Measurements from ENCODE around the gene KRT13. TPM values are rescaled to one million over a fixed set of nuclear protein-coding genes. Genes with fewer than 3 reads are reported as not detected.

The KRT13 gene
- total and polyA plus RNA-seq, 9 of the 15 experiments (the other 6 are each of a cell fraction or from before 2014, with no cell fraction given), result 0.11 to 1.1 (median 0.24) TPM; not detected in 3

GRCh38 chr17:41511116-41511515 is 5.7 kb upstream of the KRT13 start (continued):
- TF ChIP-seq ETS1 (conservative IDR thresholded peaks at IDR 0.05; ENCODE audit: control insufficient read depth, low read depth, low read length), result no peak
- no peak for TF ChIP-seq U2AF1 (optimal IDR thresholded peaks at IDR 0.05; ENCODE audit: low read depth, low read length)
- TF ChIP-seq LARP7 (IDR thresholded peaks at IDR 0.05), result no peak
- TF ChIP-seq POU5F1 (IDR thresholded peaks at IDR 0.05; ENCODE audit: borderline replicate concordance, low read depth, low read length, partially characterized antibody), result no peak
- no peak for TF ChIP-seq ZMIZ1 (IDR thresholded peaks at IDR 0.05; ENCODE audit: low read depth in 2 of 2, low read length in 2 of 2)
- TF ChIP-seq SLC30A9 (CRISPR knock-in tag; IDR thresholded peaks at IDR 0.05), result no peak
- TF ChIP-seq SMAD3 (CRISPR knock-in tag; conservative IDR thresholded peaks at IDR 0.05), result 0 out of 2 replicates have a peak, but pooled peaks have one; percentile 5
- no peak for TF ChIP-seq CTCFL (IDR thresholded peaks at IDR 0.05; ENCODE audit: borderline replicate concordance, insufficient read depth, low read depth, low read length, poor library complexity, severe bottlenecking)
- TF ChIP-seq SP2 (IDR thresholded peaks at IDR 0.05; ENCODE audit: extremely low read depth, low read depth, low read length, poor library complexity, severe bottlenecking), result no peak
- TF ChIP-seq CUX1 (CRISPR knock-in tag; IDR thresholded peaks at IDR 0.05), result no peak
- peak; percentile 49; the same call in 1 of the 2 replicates for TF ChIP-seq CXXC5 (CRISPR knock-in tag; IDR thresholded peaks at IDR 0.05)
- peak; percentile 40 for TF ChIP-seq KDM5B (IDR thresholded peaks at IDR 0.05; ENCODE audit: insufficient replicate concordance, low read depth, low read length)
- TF ChIP-seq ZNF431 (CRISPR knock-in tag; IDR thresholded peaks at IDR 0.05), result no peak
- TF ChIP-seq NEUROD1 (IDR thresholded peaks at IDR 0.05; ENCODE audit: borderline replicate concordance, low read depth, low read length, partially characterized antibody), result no peak
- no peak for TF ChIP-seq ADNP (tag; IDR thresholded peaks at IDR 0.05)
